IMR-90 (cell line): Measurements from ENCODE around the gene CRIM1. TPM values are rescaled to one million over a fixed set of nuclear protein-coding genes. Genes with fewer than 3 reads are reported as not detected.

Experiments
- ATAC-seq: fragments of 200-7000 bp; cut with Tn5 transposase; 2 replicates; pipeline ENCODE4 v1.9.1; 2020; ENCODE audit warnings: low read depth, mild to moderate bottlenecking, moderate library complexity
- BruUV-seq: library from RNA; stranded (reverse); fragments of 400-500 nt; replicated peaks from 2 replicates; lab custom pipeline; 2021; lab: Mats Ljungman, UMichigan
- CTCF ChIA-PET: fragments of 300-600 bp; formaldehyde crosslinking; extraction: SDS; loops from one replicate; lab custom pipeline; 2021; ENCODE audit warnings: antibody characterized with exemption; lab: Yijun Ruan, JAX
- POLR2A ChIA-PET: fragments of 300-600 bp; sonication (Branson Sonifier 250); formaldehyde crosslinking; loops from one replicate; lab custom pipeline; 2022; ENCODE audit warnings: antibody characterized with exemption; ENCODE audit not compliant: unreplicated experiment; lab: Charles Lee
- DNase-seq: peaks from one replicate; pipeline ENCODE4 v3.0.0; 2013
- H2AFZ ChIP-seq: replicated peaks from 2 replicates; pipeline ENCODE3; 2013; ENCODE audit warnings: low read length, mild to moderate bottlenecking; ENCODE audit not compliant: poor library complexity
- H2AK5ac ChIP-seq: 2 replicates; pipeline ENCODE4 v1.6.1; 2013; ENCODE audit warnings: low read depth, low read length, inconsistent platforms
- H2AK9ac ChIP-seq: replicated peaks from 2 replicates; pipeline ENCODE3; 2013; ENCODE audit warnings: mild to moderate bottlenecking, low read depth, low read length, moderate library complexity; ENCODE audit not compliant: poor library complexity
- H2BK120ac ChIP-seq: 2 replicates; pipeline ENCODE4 v1.6.1; 2013; ENCODE audit warnings: low read depth, low read length, inconsistent platforms
- H2BK15ac ChIP-seq: 3 replicates; pipeline ENCODE4 v1.6.1; 2013; ENCODE audit warnings: low read depth, low read length, inconsistent platforms
- H2BK20ac ChIP-seq: 2 replicates; pipeline ENCODE4 v1.6.1; 2013; ENCODE audit warnings: low read depth, mild to moderate bottlenecking, inconsistent platforms, low read length, moderate library complexity
- H2BK5ac ChIP-seq: 2 replicates; pipeline ENCODE4 v1.6.1; 2013; ENCODE audit warnings: mild to moderate bottlenecking, low read depth, low read length, inconsistent platforms; ENCODE audit not compliant: poor library complexity, severe bottlenecking
- H3K14ac ChIP-seq: replicated peaks from 2 replicates; pipeline ENCODE4 v1.6.1; 2013; ENCODE audit warnings: low read depth, low read length, inconsistent platforms
- H3K18ac ChIP-seq: 2 replicates; pipeline ENCODE4 v1.6.1; 2013; ENCODE audit warnings: low read depth, low read length, control low read depth
- H3K23ac ChIP-seq: 2 replicates; pipeline ENCODE4 v1.6.1; 2013; ENCODE audit warnings: low read depth, low read length, inconsistent platforms
- H3K27ac ChIP-seq: 2 replicates; pipeline ENCODE4 v1.5.1; 2013; ENCODE audit warnings: mild to moderate bottlenecking, control low read depth, low read length; ENCODE audit not compliant: insufficient read depth
- H3K27me3 ChIP-seq: 2 replicates; pipeline ENCODE4 v1.6.1; 2013; ENCODE audit warnings: low read length; ENCODE audit not compliant: control insufficient read depth, insufficient read depth
- H3K36me3 ChIP-seq: 2 replicates; pipeline ENCODE4 v1.6.1; 2013; ENCODE audit warnings: low read length, mixed read lengths; ENCODE audit not compliant: control insufficient read depth, insufficient read depth
- H3K4ac ChIP-seq: 2 replicates; pipeline ENCODE4 v1.6.1; 2013; ENCODE audit warnings: low read depth, low read length, inconsistent platforms
- H3K4me1 ChIP-seq: 2 replicates; pipeline ENCODE4 v1.6.1; 2013; ENCODE audit warnings: low read length, mixed read lengths; ENCODE audit not compliant: control insufficient read depth, insufficient read depth
- H3K4me2 ChIP-seq: 2 replicates; pipeline ENCODE4 v1.6.1; 2013; ENCODE audit warnings: low read depth, mild to moderate bottlenecking, control low read depth, low read length, moderate library complexity
- H3K4me3 ChIP-seq: 2 replicates; pipeline ENCODE4 v1.5.1; 2013; ENCODE audit warnings: low read depth, mild to moderate bottlenecking, control low read depth, low read length, moderate library complexity; ENCODE audit not compliant: insufficient read depth
- H3K56ac ChIP-seq: 2 replicates; pipeline ENCODE4 v1.6.1; 2013; ENCODE audit warnings: low read length, inconsistent platforms; ENCODE audit not compliant: insufficient read depth; ENCODE audit errors: extremely low read depth
- H3K79me1 ChIP-seq, 2 experiments: 2 replicates each; pipeline ENCODE4 v1.6.1; 2013; ENCODE audit warnings: low read length in 2 of 2, inconsistent platforms in 1 of 2, low read depth in 1 of 2
- H3K9ac ChIP-seq: 2 replicates; pipeline ENCODE4 v1.6.1; 2013; ENCODE audit warnings: low read depth, low read length, control low read depth
- H3K9me1 ChIP-seq: 2 replicates; pipeline ENCODE4 v1.6.1; 2013; ENCODE audit warnings: low read length, inconsistent platforms; ENCODE audit not compliant: insufficient read depth
- H3K9me3 ChIP-seq: 2 replicates; pipeline ENCODE4 v1.6.1; 2013; ENCODE audit warnings: low read length; ENCODE audit not compliant: control insufficient read depth, insufficient read depth
- H4K20me1 ChIP-seq: 2 replicates; pipeline ENCODE4 v1.6.1; 2013; ENCODE audit warnings: low read length, inconsistent platforms; ENCODE audit not compliant: insufficient read depth
- H4K5ac ChIP-seq: 2 replicates; pipeline ENCODE4 v1.6.1; 2013; ENCODE audit warnings: mild to moderate bottlenecking, low read depth, low read length, control low read depth
- H4K8ac ChIP-seq, 2 experiments: 2 replicates each; pipeline ENCODE4 v1.6.1; 2013; ENCODE audit warnings: low read depth in 2 of 2, low read length in 2 of 2, control low read depth in 1 of 2, inconsistent platforms in 1 of 2
- H4K91ac ChIP-seq: 2 replicates; pipeline ENCODE4 v1.6.1; 2013; ENCODE audit warnings: low read depth, low read length, inconsistent platforms; ENCODE audit not compliant: insufficient read depth
- USF2 ChIP-seq: fragments of 150-350 bp; IDR thresholded peaks from 2 replicates; pipeline ENCODE4 v1.6.1; 2017; ENCODE audit warnings: mild to moderate bottlenecking, antibody characterized with exemption, low read length, low read depth
- WGBS, 2 experiments: methylation state at CpG; one replicate each; pipeline versions ENCODE4 v1.1.5 to v1.1.7; 2013; ENCODE audit warnings: missing lambda C conversion rate in 2 of 2; ENCODE audit not compliant: insufficient read length in 1 of 2; ENCODE audit errors: extremely low coverage in 2 of 2; 5-methylcytosine and 5-hydroxymethylcytosine counted together
- dilution Hi-C: fragments of 300-500 bp; cut with HindIII; formaldehyde crosslinking; loops from one replicate; pipeline ENCODE4 v1.14.3; 2018; ENCODE audit warnings: low sequenced_read_pairs; ENCODE audit not compliant: unreplicated experiment
- in situ Hi-C: fragments of 300-500 bp; cut with MboI; formaldehyde crosslinking; loops from 3 replicates; pipeline ENCODE4 v1.14.3; 2019; ENCODE audit warnings: low sequenced_read_pairs, inconsistent platforms, mixed read lengths
- intact Hi-C: fragments of 100-400 bp; cut with micrococcal nuclease; formaldehyde crosslinking; loops from 2 replicates; pipeline ENCODE4 v1.10.0; 2022
- polyA plus RNA-seq, 3 experiments: library from polyadenylated mRNA; depleted of rRNA; stranded (reverse); fragments of >200 nt; gene quantifications; 2 replicates each; pipeline ENCODE4 v1.2.3, GENCODE V29; 2012; ENCODE audit warnings: low replicate concordance in 1 of 3
- total RNA-seq: library from RNA; depleted of rRNA; stranded (reverse); fragments of >200 nt; gene quantifications from 2 replicates; pipeline ENCODE4 v1.2.3, GENCODE V29; 2012

Gene CRIM1
- total and polyA plus RNA-seq, 2 of the 4 experiments (the other 2 are of a cell fraction), result 285 to 490 TPM

DNA sequence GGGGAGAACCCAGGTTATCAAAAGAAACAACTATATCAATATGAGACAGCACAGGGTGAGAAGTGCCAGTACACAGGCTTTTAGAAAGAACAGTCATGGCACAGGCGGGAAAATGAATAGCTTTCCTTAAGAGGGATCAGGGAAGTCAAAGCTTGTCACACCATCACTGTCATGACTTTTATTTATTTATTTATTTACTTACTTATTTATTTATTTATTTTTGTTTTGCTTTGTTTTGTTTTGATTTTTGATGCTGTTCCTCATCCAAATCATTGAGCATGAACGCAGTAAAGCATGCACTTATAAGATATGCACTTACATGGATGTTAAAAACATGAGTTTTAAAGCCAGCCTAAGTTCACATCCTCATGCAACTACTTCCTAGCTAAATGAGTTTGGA lies 19.3 kb upstream of the CRIM1 start:
- intact Hi-C loops (no loop called here), in situ Hi-C loops (no loop called here), dilution Hi-C loops (no loop called here)
- Histone ChIP-seq H3K4me1 (peaks cover 11% of the 10 kb centered on the region), H3K23ac (no peak overlapping the region), H3K9me3 (no peaks in the 10 kb centered on the region), H2AK9ac (no peak overlapping the region), H3K36me3 (no peaks in the 10 kb centered on the region), H3K9me1 (peaks cover 12% of the 10 kb centered on the region), H2BK120ac (peak overlapping the region; percentile 76; the same call in 1 of the 2 replicates), H3K4ac (no peak overlapping the region), H2BK20ac (no peak overlapping the region), H2AFZ (no peak overlapping the region), H4K91ac (0 out of 2 replicates have a peak overlapping the region, but pooled peaks have one; percentile 29), H3K27ac (no peak overlapping the region), H2BK5ac (no peak overlapping the region), H4K20me1 (no peaks in the 10 kb centered on the region), H3K14ac (no peak overlapping the region), H4K5ac (no peak overlapping the region), H3K27me3 (no peaks in the 10 kb centered on the region), H3K4me3 (no peak overlapping the region), H3K9ac (no peak overlapping the region), H2BK15ac (peak overlapping the region; percentile 78; the same call in 2 of the 3 replicates), H2AK5ac (no peak overlapping the region), H3K56ac (no peak overlapping the region), H3K18ac (no peak overlapping the region), H4K8ac (no peak overlapping the region), H3K4me2 (no peak overlapping the region), H3K79me1 (peaks cover 0 to 12% of the 10 kb centered on the region in 2 experiments; a peak in 2 of 4 replicates)
- ATAC-seq (no peak), DNase-seq (no peak)
- TF ChIP-seq USF2, result no peak
- POLR2A ChIA-PET, result no interaction called here
- BruUV-seq, result no TSS peak
- no CpG with 5 or more reads among the region's 2 CpGs for WGBS, 2 experiments
- CTCF ChIA-PET, result interaction anchor here (1.3 kb wide), 1 partner anchor 16 kb away, joined by 3 read pairs; no protein-coding TSS in a partner anchor
